HCT116 (cell line): ENCODE results near the gene S100PBP. TPM values are rescaled to one million over a fixed set of nuclear protein-coding genes. Genes with fewer than 3 reads are reported as not detected.

ENCODE experiments used
- ATAC-seq: fragments of 200-7000 bp; cut with Tn5 transposase; 2 replicates; pipeline ENCODE4 v1.9.1; 2020; ENCODE audit warnings: mild to moderate bottlenecking, moderate library complexity
- BruUV-seq: library from RNA; stranded (reverse); fragments of 400-500 nt; replicated peaks from 2 replicates; lab custom pipeline; 2021; lab: Mats Ljungman, UMichigan
- CTCF ChIA-PET: fragments of 300-600 bp; sonication (Branson Sonifier 250); formaldehyde crosslinking; loops from one replicate; lab custom pipeline; 2021; ENCODE audit warnings: antibody characterized with exemption; lab: Charles Lee
- POLR2A ChIA-PET: fragments of 300-600, 350-600 bp; sonication (Branson Sonifier 250); formaldehyde crosslinking; loops from one replicate; lab custom pipeline; 2021; ENCODE audit warnings: antibody characterized with exemption; lab: Charles Lee
- RAD21 ChIA-PET, 2 experiments: fragments of 300-600 bp; sonication (Branson Sonifier 250); formaldehyde crosslinking; loops; one replicate each; lab custom pipeline; 2023; ENCODE audit warnings: low total read pairs in 2 of 2; ENCODE audit not compliant: uncharacterized antibody in 2 of 2, unreplicated experiment in 2 of 2, low non-redundant PET in 1 of 2; lab: Charles Lee
- DNase-seq: peaks from one replicate; pipeline ENCODE4 v3.0.0-alpha.2; 2010; ENCODE audit warnings: low read depth, low spot score
- H2AFZ ChIP-seq: fragments of 200-600 bp; shearing (Covaris generic), sonication (generic); 2 replicates; pipeline ENCODE4 v1.6.1; 2017; ENCODE audit warnings: low read depth, mixed run types, mixed read lengths, antibody characterized with exemption, low read length; ENCODE audit not compliant: poor library complexity, severe bottlenecking
- H3K27ac ChIP-seq: 2 replicates; pipeline ENCODE4 v1.5.1; 2012; ENCODE audit warnings: low read depth, low read length
- H3K27me3 ChIP-seq: fragments of 200-600 bp; sonication (generic); 2 replicates; pipeline ENCODE4 v1.6.1; 2016; ENCODE audit warnings: mixed run types, low read length, mixed read lengths; ENCODE audit not compliant: insufficient read depth
- H3K36me3 ChIP-seq, 2 experiments: fragments of 200-500 bp in 1 of 2; fragments of 200-600 bp in 1 of 2; sonication (Bioruptor generic) in 1 of 2; sonication (generic) in 1 of 2; 2 replicates each; pipeline versions ENCODE4 v1.5.1 to v1.6.1; 2014 to 2016; ENCODE audit warnings: low read length in 2 of 2, inconsistent platforms in 1 of 2, mixed read lengths in 1 of 2, mixed run types in 1 of 2; ENCODE audit not compliant: insufficient read depth in 2 of 2, control insufficient read depth in 1 of 2
- H3K4me1 ChIP-seq, 2 experiments: fragments of 200-600 bp in 1 of 2; sonication (generic) in 1 of 2; 2 replicates each; pipeline versions ENCODE4 v1.5.1 to v1.6.1; 2012 to 2017; ENCODE audit warnings: low read length in 2 of 2, inconsistent platforms in 1 of 2, mild to moderate bottlenecking in 1 of 2, mixed read lengths in 1 of 2, mixed run types in 1 of 2, moderate library complexity in 1 of 2; ENCODE audit not compliant: insufficient read depth in 2 of 2, control insufficient read depth in 1 of 2
- H3K4me2 ChIP-seq: fragments of 200-600 bp; sonication (generic); 2 replicates; pipeline ENCODE4 v1.6.1; 2017; ENCODE audit warnings: mixed run types, low read length, mixed read lengths
- H3K4me3 ChIP-seq, 2 experiments: fragments of 200-600 bp in 1 of 2; sonication (generic) in 1 of 2; replicated peaks in 1 of 2; 2 replicates each; pipeline ENCODE4 v1.5.1; 2011 to 2016; ENCODE audit warnings: low read length in 2 of 2, control low read depth in 1 of 2, low read depth in 1 of 2, mild to moderate bottlenecking in 1 of 2, mixed read lengths in 1 of 2, mixed run types in 1 of 2
- H3K79me2 ChIP-seq: fragments of 200-600 bp; sonication (generic); 2 replicates; pipeline ENCODE4 v1.6.1; 2017; ENCODE audit warnings: mild to moderate bottlenecking, mixed run types, low read length, moderate library complexity, mixed read lengths; ENCODE audit not compliant: insufficient read depth
- H3K9ac ChIP-seq: fragments of 200-600 bp; sonication (generic); 2 replicates; pipeline ENCODE4 v1.6.1; 2016; ENCODE audit warnings: low read length, mixed read lengths
- H3K9me2 ChIP-seq: fragments of 200-600 bp; sonication (generic), shearing (Covaris generic); 2 replicates; pipeline ENCODE4 v1.6.1; 2017; ENCODE audit warnings: mixed run types, mild to moderate bottlenecking, moderate library complexity; ENCODE audit not compliant: insufficient read depth
- H3K9me3 ChIP-seq, 2 experiments: fragments of 200-500 bp in 1 of 2; fragments of 200-600 bp in 1 of 2; sonication (Bioruptor generic) in 1 of 2; sonication (generic) in 1 of 2; 2 replicates each; pipeline ENCODE4 v1.6.1; 2014 to 2017; ENCODE audit warnings: low read length in 2 of 2, mixed read lengths in 2 of 2, inconsistent platforms in 1 of 2, low read depth in 1 of 2, mild to moderate bottlenecking in 1 of 2, mixed run types in 1 of 2, moderate library complexity in 1 of 2; ENCODE audit not compliant: control insufficient read depth in 1 of 2, insufficient read depth in 1 of 2
- H4K20me1 ChIP-seq: fragments of 200-600 bp; sonication (generic), shearing (Covaris generic); 2 replicates; pipeline ENCODE4 v1.6.1; 2017; ENCODE audit warnings: mixed run types, mild to moderate bottlenecking, moderate library complexity; ENCODE audit not compliant: insufficient read depth
- CBX3 ChIP-seq: IDR thresholded peaks from 2 replicates; pipeline ENCODE4 v1.6.1; 2012; ENCODE audit warnings: low read depth
- CEBPB ChIP-seq: IDR thresholded peaks from 2 replicates; pipeline ENCODE4 v1.6.1; 2012; ENCODE audit warnings: low read depth
- ELF1 ChIP-seq: IDR thresholded peaks from 2 replicates; pipeline ENCODE4 v1.6.1; 2012; ENCODE audit warnings: low read depth, borderline replicate concordance
- EZH2 ChIP-seq: fragments of 200-600 bp; sonication (generic); IDR thresholded peaks from 2 replicates; pipeline ENCODE4 v1.6.1; 2017; ENCODE audit warnings: antibody characterized with exemption, mixed run types
- EZH2phosphoT487 ChIP-seq: fragments of 200-600 bp; IDR thresholded peaks from 2 replicates; pipeline ENCODE4 v1.6.1; 2018; ENCODE audit warnings: antibody characterized with exemption, borderline replicate concordance
- FOSL1 ChIP-seq: IDR thresholded peaks from 2 replicates; pipeline ENCODE4 v1.6.1; 2012; ENCODE audit warnings: low read depth
- JUND ChIP-seq: IDR thresholded peaks from 2 replicates; pipeline ENCODE4 v1.6.1; 2012
- POLR2A ChIP-seq: IDR thresholded peaks from 2 replicates; pipeline ENCODE4 v1.7.0; 2011; ENCODE audit warnings: borderline replicate concordance; ENCODE audit not compliant: insufficient read depth, insufficient read length; ENCODE audit errors: extremely low read depth
- SIN3A ChIP-seq: IDR thresholded peaks from 2 replicates; pipeline ENCODE4 v1.6.1; 2012; ENCODE audit warnings: low read depth
- TCF7L2 ChIP-seq: IDR thresholded peaks from 2 replicates; pipeline ENCODE4 v1.7.0; 2011; ENCODE audit warnings: borderline replicate concordance, inconsistent platforms; ENCODE audit not compliant: insufficient read depth, insufficient read length; ENCODE audit errors: extremely low read depth
- YY1 ChIP-seq: IDR thresholded peaks from 2 replicates; pipeline ENCODE4 v1.6.1; 2011; ENCODE audit warnings: low read length, low read depth, moderate library complexity, mild to moderate bottlenecking; ENCODE audit not compliant: insufficient replicate concordance; ENCODE audit errors: extremely low read depth
- intact Hi-C: fragments of 100-400 bp; cut with micrococcal nuclease; formaldehyde crosslinking; loops from 2 replicates; pipeline ENCODE4 v1.10.0; 2022
- total RNA-seq: library from RNA; stranded (reverse); gene quantifications from one replicate; pipeline ENCODE4 v1.2.1, GENCODE V29; 2021; ENCODE audit not compliant: unreplicated experiment
- TF ChIP-seq, protein P1 (sequence below), 3 experiments: fragments of 200-600 bp in 1 of 3; sonication (generic) in 1 of 3; IDR thresholded peaks in 2 of 3; conservative IDR thresholded peaks in 1 of 3; 2 replicates each; pipeline ENCODE4 v1.5.1; 2012 to 2017; ENCODE audit warnings: low read depth in 2 of 3, low read length in 2 of 3, antibody characterized with exemption in 1 of 3, borderline replicate concordance in 1 of 3, control low read depth in 1 of 3, mild to moderate bottlenecking in 1 of 3, mixed read lengths in 1 of 3, mixed run types in 1 of 3, moderate library complexity in 1 of 3; ENCODE audit not compliant: insufficient read depth in 1 of 3
- TF ChIP-seq, protein P2 (sequence below): IDR thresholded peaks from 2 replicates; pipeline ENCODE4 v1.6.1; 2012
- TF ChIP-seq, protein P3 (sequence below): IDR thresholded peaks from 2 replicates; pipeline ENCODE4 v1.6.1; 2011; ENCODE audit warnings: mild to moderate bottlenecking, low read length, moderate library complexity; ENCODE audit not compliant: insufficient replicate concordance; ENCODE audit errors: extremely low read depth

S100PBP gene
- total RNA-seq, 1 experiment from 2014 or later, result 38.2 TPM

DNA sequence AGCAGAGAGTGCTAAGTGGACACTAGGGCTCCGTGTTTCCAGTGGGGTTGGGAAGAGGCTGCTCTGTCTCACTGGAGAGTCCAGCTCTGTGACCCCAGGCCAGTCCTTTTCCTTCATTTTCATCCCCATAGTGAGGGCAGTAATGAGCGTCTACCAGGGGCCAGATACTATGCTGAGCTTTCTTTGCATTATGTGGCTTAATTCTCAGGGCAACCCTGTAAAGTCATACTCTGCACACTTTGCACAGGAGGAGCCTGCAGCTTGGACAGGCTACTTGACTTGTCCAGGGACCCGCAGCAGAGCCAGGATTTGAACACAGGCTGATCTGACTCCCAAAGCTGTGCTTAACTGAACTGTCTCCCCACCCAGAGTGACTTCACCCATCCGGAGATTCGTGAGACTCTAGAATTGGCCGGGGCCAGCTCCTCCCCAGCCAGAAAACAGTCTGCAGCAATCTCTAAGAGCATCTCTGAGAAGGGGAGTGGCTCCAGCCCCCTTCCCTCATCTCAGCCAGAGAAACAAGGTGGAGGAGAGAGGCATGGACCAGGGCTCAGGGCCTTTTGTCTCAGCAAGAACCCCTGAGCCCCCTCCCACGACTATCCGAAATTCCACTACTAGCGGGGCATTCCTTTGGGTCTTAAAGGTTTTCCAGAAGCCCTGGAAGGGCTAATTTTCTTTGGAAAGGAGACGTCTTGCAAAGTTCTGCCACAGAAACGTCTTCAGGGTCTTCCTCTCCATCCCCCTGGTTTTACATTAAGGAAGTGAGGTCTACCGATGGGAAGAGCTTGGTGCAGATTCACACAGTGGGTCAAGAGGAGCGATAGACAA, 54.1 kb downstream of the S100PBP start:
- Histone ChIP-seq H3K9me2 (no peaks in the 10 kb centered on the region), H3K36me3 (no peaks in the 10 kb centered on the region), H3K27me3 (no peaks in the 10 kb centered on the region), H3K4me3 (no peak overlapping the region), H3K27ac (no peak overlapping the region), H3K4me2 (no peak overlapping the region), H3K9me3 (no peaks in the 10 kb centered on the region), H2AFZ (no peak overlapping the region), H3K9ac (no peak overlapping the region), H4K20me1 (no peaks in the 10 kb centered on the region), H3K79me2 (no peaks in the 10 kb centered on the region), H3K4me1 (peaks cover 2 to 7% of the 10 kb centered on the region in 2 experiments; a peak in 2 of 4 replicates)
- BruUV-seq, result no TSS peak
- ChIA-PET POLR2A (no interaction called here), RAD21 (no interaction called here), CTCF (interaction anchor here (1.0 to 1.7 kb wide), 3 partner anchors 22 to 351 kb away, joined by 3 to 9 read pairs (median 3); no protein-coding TSS in a partner anchor)
- ATAC-seq (no peak), DNase-seq (no peak)
- intact Hi-C loops, result loop anchor here (2.0 kb wide), 2 partner anchors 351 to 471 kb away; no protein-coding TSS in a partner anchor
- TF ChIP-seq EZH2phosphoT487, result no peak
- no peak for TF ChIP-seq EZH2
- TF ChIP-seq CBX3, result no peak
- TF ChIP-seq POLR2A, result no peak
- TF ChIP-seq, protein P1, sequence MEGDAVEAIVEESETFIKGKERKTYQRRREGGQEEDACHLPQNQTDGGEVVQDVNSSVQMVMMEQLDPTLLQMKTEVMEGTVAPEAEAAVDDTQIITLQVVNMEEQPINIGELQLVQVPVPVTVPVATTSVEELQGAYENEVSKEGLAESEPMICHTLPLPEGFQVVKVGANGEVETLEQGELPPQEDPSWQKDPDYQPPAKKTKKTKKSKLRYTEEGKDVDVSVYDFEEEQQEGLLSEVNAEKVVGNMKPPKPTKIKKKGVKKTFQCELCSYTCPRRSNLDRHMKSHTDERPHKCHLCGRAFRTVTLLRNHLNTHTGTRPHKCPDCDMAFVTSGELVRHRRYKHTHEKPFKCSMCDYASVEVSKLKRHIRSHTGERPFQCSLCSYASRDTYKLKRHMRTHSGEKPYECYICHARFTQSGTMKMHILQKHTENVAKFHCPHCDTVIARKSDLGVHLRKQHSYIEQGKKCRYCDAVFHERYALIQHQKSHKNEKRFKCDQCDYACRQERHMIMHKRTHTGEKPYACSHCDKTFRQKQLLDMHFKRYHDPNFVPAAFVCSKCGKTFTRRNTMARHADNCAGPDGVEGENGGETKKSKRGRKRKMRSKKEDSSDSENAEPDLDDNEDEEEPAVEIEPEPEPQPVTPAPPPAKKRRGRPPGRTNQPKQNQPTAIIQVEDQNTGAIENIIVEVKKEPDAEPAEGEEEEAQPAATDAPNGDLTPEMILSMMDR (IDR thresholded peaks at IDR 0.05 in 2 of 3, conservative IDR thresholded peaks at IDR 0.05 in 1 of 3; ENCODE audit: borderline replicate concordance in 1 of 3, insufficient read depth in 1 of 3, low read depth in 2 of 3, low read length in 2 of 3), result no peak
- TF ChIP-seq, protein P2, sequence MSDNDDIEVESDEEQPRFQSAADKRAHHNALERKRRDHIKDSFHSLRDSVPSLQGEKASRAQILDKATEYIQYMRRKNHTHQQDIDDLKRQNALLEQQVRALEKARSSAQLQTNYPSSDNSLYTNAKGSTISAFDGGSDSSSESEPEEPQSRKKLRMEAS, result no peak
- no peak for TF ChIP-seq TCF7L2
- no peak for TF ChIP-seq ELF1
- no peak for TF ChIP-seq JUND
- no peak for TF ChIP-seq CEBPB
- no peak for TF ChIP-seq SIN3A
- TF ChIP-seq YY1, result no peak
- TF ChIP-seq, protein P3, sequence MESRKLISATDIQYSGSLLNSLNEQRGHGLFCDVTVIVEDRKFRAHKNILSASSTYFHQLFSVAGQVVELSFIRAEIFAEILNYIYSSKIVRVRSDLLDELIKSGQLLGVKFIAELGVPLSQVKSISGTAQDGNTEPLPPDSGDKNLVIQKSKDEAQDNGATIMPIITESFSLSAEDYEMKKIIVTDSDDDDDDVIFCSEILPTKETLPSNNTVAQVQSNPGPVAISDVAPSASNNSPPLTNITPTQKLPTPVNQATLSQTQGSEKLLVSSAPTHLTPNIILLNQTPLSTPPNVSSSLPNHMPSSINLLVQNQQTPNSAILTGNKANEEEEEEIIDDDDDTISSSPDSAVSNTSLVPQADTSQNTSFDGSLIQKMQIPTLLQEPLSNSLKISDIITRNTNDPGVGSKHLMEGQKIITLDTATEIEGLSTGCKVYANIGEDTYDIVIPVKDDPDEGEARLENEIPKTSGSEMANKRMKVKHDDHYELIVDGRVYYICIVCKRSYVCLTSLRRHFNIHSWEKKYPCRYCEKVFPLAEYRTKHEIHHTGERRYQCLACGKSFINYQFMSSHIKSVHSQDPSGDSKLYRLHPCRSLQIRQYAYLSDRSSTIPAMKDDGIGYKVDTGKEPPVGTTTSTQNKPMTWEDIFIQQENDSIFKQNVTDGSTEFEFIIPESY, result no peak
- TF ChIP-seq FOSL1, result no peak
